Cardiac fibroblast (primary cell): ENCODE measurements around the gene GMEB2.

Source experiments
- DNase-seq, 2 donors: peaks; one replicate each; pipeline versions ENCODE4 v3.0.0 to v3.0.0-alpha.2; 2010; ENCODE audit warnings: low read depth in 2 of 2
- H3K4me3 ChIP-seq, 2 donors: replicated peaks in 1 of 2; 1 replicate in 1 of 2; 2 replicates in 1 of 2; pipeline ENCODE4 v1.5.1; 2011; ENCODE audit warnings: low read depth in 2 of 2, low read length in 2 of 2, mild to moderate bottlenecking in 2 of 2, moderate library complexity in 1 of 2
- TF ChIP-seq, protein P1 (sequence below): IDR thresholded peaks from one replicate; pipeline ENCODE4 v1.5.1; 2011; ENCODE audit warnings: low read depth, mild to moderate bottlenecking, low read length, inconsistent platforms

Gene GMEB2

DNA sequence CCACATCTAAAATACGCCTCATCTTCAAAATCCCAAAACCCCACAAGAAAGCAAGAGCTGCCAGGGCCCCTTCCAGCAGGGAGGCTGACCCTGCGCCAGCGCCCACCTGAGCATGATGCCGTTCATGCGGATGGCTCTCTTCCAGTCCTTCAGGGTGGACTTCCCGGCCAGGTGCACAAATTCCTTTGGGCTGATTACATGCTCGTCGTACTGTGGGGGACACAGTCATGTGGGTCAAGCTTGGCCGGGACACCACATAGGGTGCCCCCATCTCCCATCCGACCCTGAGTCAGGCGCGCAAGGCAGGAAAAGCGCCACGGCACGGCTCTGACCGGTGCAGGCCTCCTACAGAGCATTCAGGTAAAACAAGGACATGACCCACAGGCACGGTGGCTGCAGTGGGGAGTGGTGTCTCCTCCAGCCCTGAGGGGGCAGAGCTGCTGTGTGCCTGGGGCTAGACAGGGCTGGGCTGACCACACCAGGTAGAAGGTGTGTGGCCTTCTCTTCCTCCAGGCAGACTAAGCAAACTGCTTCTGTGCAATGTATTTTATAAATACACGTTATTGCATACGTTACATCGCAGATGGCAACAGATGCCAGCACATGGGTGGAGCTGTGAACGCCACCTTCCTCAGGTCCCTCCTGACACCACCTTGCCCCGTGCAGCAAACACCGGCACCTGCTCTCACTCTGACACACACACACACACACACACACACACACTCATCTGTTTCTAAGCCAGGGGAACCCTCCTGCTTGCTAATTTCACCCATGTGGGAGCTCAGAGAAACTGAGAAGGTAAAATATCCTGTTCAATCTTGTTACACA lies 29.0 kb downstream of the GMEB2 start:
- H3K4me3 ChIP-seq: no peak overlapping the region
- TF ChIP-seq, protein P1, sequence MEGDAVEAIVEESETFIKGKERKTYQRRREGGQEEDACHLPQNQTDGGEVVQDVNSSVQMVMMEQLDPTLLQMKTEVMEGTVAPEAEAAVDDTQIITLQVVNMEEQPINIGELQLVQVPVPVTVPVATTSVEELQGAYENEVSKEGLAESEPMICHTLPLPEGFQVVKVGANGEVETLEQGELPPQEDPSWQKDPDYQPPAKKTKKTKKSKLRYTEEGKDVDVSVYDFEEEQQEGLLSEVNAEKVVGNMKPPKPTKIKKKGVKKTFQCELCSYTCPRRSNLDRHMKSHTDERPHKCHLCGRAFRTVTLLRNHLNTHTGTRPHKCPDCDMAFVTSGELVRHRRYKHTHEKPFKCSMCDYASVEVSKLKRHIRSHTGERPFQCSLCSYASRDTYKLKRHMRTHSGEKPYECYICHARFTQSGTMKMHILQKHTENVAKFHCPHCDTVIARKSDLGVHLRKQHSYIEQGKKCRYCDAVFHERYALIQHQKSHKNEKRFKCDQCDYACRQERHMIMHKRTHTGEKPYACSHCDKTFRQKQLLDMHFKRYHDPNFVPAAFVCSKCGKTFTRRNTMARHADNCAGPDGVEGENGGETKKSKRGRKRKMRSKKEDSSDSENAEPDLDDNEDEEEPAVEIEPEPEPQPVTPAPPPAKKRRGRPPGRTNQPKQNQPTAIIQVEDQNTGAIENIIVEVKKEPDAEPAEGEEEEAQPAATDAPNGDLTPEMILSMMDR: no peak
- no peak for DNase-seq

DNA sequence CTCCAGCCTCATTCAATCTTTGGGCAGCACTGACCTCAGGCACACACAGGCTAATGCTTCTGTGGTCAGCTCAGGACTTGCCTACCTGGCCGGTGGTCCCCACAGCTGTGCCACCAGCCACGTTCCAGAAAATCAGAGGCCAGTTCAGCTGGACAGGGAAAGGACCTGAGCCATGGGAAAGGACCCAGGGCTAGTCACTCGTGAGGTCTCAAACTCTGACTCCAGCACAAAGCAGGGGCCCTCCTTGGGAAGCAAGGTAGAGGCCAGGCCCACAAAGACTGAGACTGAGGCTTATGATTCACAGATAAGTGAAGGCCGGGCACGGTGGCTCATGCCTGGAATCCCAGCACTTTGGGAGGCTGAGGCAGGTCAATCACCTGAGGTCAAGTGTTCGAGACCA lies 30.5 kb downstream of the GMEB2 start:
- H3K4me3 ChIP-seq: no peak overlapping the region
- DNase-seq: no peak
- TF ChIP-seq, protein P1: no peak

DNA sequence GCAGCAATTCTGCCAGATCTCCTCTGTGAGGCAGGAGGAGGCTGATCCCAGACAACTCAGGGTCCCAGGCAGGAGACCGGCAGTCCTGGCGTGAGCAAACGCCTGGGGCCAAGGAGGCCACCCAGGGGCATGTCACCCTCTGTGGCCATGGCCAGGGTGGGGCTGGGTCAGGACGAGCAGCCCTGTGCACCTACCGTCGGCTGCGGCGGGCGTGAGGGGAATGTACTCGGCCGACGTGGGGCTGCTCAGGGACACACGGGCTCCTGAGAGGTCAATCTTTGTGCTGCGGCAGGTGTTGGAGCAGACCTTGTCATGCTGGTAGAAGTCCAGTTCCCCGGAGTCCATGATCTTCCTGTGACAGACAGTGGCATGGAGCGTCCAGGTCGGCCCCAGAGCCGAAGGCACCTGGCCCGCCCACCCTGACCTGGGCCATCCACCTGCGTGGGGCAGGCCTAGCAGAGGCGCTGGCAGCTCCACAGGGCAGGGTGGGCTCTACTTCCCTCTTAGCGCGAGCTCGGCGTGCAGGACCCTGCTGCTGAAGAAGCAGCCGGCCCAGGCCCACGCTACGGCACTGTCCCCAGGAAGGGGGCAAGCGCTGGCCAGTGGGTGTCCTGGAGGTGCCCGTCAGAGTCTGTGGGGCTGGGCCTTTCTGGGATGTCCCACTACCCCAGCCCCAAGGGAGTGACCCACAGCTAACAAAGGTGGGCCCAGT lies 31.3 kb downstream of the GMEB2 start:
- DNase-seq: no peak
- TF ChIP-seq, protein P1: no peak
- no peak overlapping the region for H3K4me3 ChIP-seq

DNA sequence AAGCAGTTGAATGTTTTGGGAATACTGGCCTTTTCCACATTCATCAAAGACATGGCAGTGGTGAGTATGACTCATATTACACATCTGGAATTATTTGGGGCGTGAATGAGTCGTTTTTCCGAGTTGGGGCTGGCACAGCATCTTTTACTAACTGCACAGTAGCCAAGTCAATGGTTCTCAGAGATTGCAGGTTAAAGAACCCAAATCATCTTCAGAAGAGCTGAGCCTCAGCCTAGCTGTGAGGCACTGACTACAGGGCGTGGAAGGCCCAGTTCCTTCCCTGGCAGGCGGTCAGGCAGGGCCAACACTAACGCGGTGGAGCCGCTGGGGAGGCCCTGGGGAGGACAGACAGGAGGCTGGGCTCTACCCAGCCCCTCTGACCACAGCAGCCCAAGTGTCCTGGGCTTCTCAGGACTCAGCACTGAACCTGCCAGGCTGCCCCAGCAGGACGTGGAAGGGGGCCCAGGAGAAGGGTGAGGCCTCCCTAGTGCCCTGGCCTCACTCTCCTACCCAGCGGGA lies 32.8 kb downstream of the GMEB2 start:
- H3K4me3 ChIP-seq: no peak overlapping the region
- TF ChIP-seq, protein P1: no peak
- peak in 1 of 2 donors; percentile 73 for DNase-seq

DNA sequence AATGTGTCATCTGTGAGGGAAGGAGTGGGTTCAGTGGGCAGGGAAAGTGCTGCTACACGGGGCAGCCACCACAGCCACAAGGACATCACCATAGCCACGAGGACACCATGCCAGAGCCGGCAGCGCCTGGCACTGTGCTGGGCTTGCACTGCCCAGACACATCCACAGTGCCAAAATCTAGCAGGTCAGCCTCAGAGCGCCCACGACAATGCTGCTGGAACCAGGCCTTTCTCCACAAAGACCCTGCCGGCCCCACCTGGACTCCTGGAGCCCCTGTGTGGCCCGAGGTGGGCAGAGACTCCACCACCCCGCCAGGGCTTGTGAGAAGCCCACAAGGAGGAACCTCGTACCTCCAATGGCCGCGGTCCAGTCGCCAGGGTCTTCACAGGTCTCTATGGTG lies 34.2 kb downstream of the GMEB2 start:
- TF ChIP-seq, protein P1: no peak
- DNase-seq: no peak
- H3K4me3 ChIP-seq: no peak overlapping the region

DNA sequence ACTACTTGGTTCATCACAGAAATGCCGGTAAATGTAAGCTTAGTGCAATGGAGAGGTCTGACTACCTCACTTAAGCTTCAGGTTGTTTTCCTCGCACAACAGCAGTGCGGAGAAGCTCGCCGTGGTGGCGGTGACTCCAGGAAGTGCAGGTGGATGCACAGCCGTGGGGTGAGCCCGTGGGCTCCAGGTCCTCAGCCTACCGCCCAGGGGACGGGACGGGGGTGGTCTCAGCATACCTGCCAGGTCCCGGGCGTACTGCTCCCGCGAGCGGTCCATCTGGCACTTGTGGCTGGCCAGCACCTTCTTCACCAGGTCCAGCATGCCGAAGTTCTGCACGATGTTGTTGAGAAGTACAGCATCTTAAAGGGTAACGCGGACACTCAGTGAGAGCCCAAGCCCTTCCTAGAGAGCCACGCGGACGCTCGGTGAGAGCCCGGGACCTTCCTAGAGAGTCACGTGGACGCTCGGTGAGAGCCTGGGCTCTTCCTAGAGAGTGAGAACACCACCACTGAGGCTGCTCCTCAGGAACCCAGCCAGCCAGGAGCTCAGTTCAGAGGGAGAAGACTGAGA lies 35.0 kb downstream of the GMEB2 start:
- TF ChIP-seq, protein P1: no peak
- no peak for DNase-seq
- no peak overlapping the region for H3K4me3 ChIP-seq
